Kidney (tissue), 14 donors: ENCODE results near the gene APOO. TPM values are rescaled to one million over a fixed set of nuclear protein-coding genes. Genes with fewer than 3 reads are reported as not detected.

Experiments
- DNase-seq, 5 donors: peaks; one replicate each; pipeline ENCODE4 v3.0.0-alpha.2; 2013 to 2020
- FAIRE-seq: peaks from 2 replicates; lab custom pipeline; 2012; peaks lifted over from hg19 to GRCh38; lab: Jason Lieb, UNC
- H3K27ac ChIP-seq, 2 donors: one replicate each; pipeline ENCODE4 v1.7.0; 2013; ENCODE audit warnings: low read depth in 2 of 2, low read length in 2 of 2, inconsistent platforms in 1 of 2
- H3K27me3 ChIP-seq: one replicate; pipeline ENCODE4 v1.7.1; 2013; ENCODE audit warnings: low read length, inconsistent platforms; ENCODE audit not compliant: control insufficient read depth, insufficient read depth
- H3K36me3 ChIP-seq, 3 donors: one replicate each; pipeline versions ENCODE4 v1.7.0 to v1.7.1; 2013; ENCODE audit warnings: low read length in 3 of 3, control low read depth in 1 of 3, inconsistent platforms in 1 of 3; ENCODE audit not compliant: insufficient read depth in 3 of 3, control insufficient read depth in 2 of 3
- H3K4me1 ChIP-seq, 3 donors: one replicate each; pipeline versions ENCODE4 v1.7.0 to v1.7.1; 2013; ENCODE audit warnings: low read length in 3 of 3, inconsistent platforms in 1 of 3, low read depth in 1 of 3; ENCODE audit not compliant: control insufficient read depth in 2 of 3, insufficient read depth in 2 of 3
- H3K4me3 ChIP-seq, 3 donors: one replicate each; pipeline versions ENCODE4 v1.7.0 to v1.8.1; 2013; ENCODE audit warnings: low read length in 3 of 3, control low read depth in 1 of 3, inconsistent platforms in 1 of 3
- H3K9ac ChIP-seq, 3 donors: one replicate each; pipeline versions ENCODE4 v1.7.0 to v1.7.1; 2013; ENCODE audit warnings: low read length in 3 of 3, control low read depth in 1 of 3, inconsistent platforms in 1 of 3
- H3K9me3 ChIP-seq, 3 donors: one replicate each; pipeline versions ENCODE4 v1.7.0 to v1.7.1; 2013; ENCODE audit warnings: low read length in 3 of 3, control low read depth in 1 of 3, inconsistent platforms in 1 of 3; ENCODE audit not compliant: control insufficient read depth in 2 of 3, insufficient read depth in 1 of 3
- CTCF ChIP-seq: IDR thresholded peaks from 3 replicates; pipeline ENCODE4 v1.5.1; 2012; ENCODE audit warnings: mild to moderate bottlenecking, moderate library complexity, borderline replicate concordance; ENCODE audit not compliant: insufficient read depth; ENCODE audit errors: extremely low read depth
- intact Hi-C: fragments of 100-400 bp; cut with DNase I; formaldehyde crosslinking; loops from one replicate; pipeline ENCODE4 v1.11.1; 2022
- polyA plus RNA-seq: library from polyadenylated mRNA; stranded (reverse); fragments of 350-450 nt; fragmentation: Illumina TruSeq; extraction: RNeasy Lipid Tissue Mini Kit (QIAGEN cat#74804); gene quantifications from one replicate; pipeline ENCODE4 v1.2.3, GENCODE V29; 2014; ENCODE audit warnings: low read depth, low replicate concordance; ENCODE audit not compliant: insufficient read depth
- total RNA-seq: library from RNA; stranded (reverse); fragmentation: NEBNext Ultra II Directional; extraction: Animal tissue kit (Norgen Biotek cat#: 25700); gene quantifications from one replicate; pipeline ENCODE4 v1.2.1, GENCODE V29; 2021
- donor health status: control.
- donor health status: control.
- donor health status: control.
- donor health status: control.
- donor health status: control.
- donor health status: DM: yes; HTN: yes; CAD: no.
- donor health status: Normal renal cell carcinoma (clear cell type).

APOO gene
- total and polyA plus RNA-seq, 2 donors from 2014 or later = 30.4 to 110 TPM

GRCh38 chrX:23854122-23854521 is 53.6 kb downstream of the APOO start:
- DNase-seq (no peak), FAIRE-seq (no peak)
- intact Hi-C loops = no loop called here
- H3K9ac ChIP-seq = no peak overlapping the region
- H3K4me1 ChIP-seq = no peaks in the 10 kb centered on the region
- H3K36me3 ChIP-seq = no peaks in the 10 kb centered on the region
- H3K4me3 ChIP-seq = no peak overlapping the region
- H3K9me3 ChIP-seq = no peaks in the 10 kb centered on the region
- H3K27me3 ChIP-seq = peaks cover 2% of the 10 kb centered on the region
- TF ChIP-seq CTCF = no peak
- no peak overlapping the region for H3K27ac ChIP-seq

GRCh38 chrX:23851544-23851943 is 56.2 kb downstream of the APOO start:
- Histone ChIP-seq H3K27me3 (peaks cover 2% of the 10 kb centered on the region), H3K36me3 (no peaks in the 10 kb centered on the region), H3K27ac (no peak overlapping the region), H3K9ac (no peak overlapping the region), H3K4me3 (no peak overlapping the region), H3K9me3 (no peaks in the 10 kb centered on the region), H3K4me1 (no peaks in the 10 kb centered on the region)
- DNase-seq (no peak), FAIRE-seq (no peak)
- no peak for TF ChIP-seq CTCF
- intact Hi-C loops = no loop called here

DNA sequence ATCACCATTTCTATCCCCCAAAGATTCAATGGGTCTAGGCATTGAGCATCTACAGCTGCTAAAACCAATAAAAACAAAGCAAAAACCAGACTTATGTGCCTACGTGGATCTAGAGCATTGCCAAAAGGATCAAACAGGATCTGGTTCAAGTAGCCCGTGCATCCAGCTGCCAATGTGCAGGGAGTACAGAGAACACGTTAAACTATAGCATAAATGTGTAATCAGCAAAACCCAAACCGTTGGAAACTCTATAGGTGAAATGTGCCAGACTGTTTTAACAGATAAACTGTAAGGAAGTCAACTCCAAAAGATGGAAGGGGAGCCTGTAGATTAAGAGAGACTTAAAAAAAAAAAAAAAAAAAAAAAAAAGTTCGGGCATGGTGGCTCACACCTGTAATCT is 58.5 kb downstream of the APOO start:
- Histone ChIP-seq H3K36me3 (no peaks in the 10 kb centered on the region), H3K9ac (no peak overlapping the region), H3K27ac (no peak overlapping the region), H3K9me3 (no peaks in the 10 kb centered on the region), H3K4me3 (no peak overlapping the region), H3K4me1 (peaks cover 0 to 7% (median 0%) of the 10 kb centered on the region in 3 donors), H3K27me3 (no peaks in the 10 kb centered on the region)
- intact Hi-C loops = no loop called here
- no peak for DNase-seq
- no peak for FAIRE-seq
- TF ChIP-seq CTCF = no peak

DNA sequence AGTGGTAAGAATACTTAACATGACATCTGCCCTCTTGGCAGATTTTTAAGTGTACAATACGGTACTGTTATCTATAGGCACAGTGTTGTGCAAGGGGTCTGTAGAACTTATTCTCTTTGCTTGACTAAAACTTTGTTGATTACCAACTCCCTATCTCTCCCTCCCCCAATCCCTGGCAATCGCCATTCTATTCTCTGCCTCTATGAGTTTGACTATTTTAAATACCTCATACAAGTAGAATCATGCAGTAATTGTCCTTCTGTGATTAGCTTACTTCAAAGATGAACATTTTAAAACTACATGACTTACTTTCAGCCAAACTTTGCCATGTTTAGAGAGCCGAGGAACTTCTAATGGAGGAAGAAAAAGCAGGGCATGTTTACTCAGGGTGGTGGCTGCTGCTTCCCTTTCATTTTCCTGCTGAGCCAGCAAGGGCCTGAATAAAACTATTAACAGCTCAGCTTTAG is 62.4 kb downstream of the APOO start:
- no peak overlapping the region for H3K9ac ChIP-seq
- no peak for DNase-seq
- no peak for TF ChIP-seq CTCF
- H3K36me3 ChIP-seq = no peaks in the 10 kb centered on the region
- no peaks in the 10 kb centered on the region for H3K27me3 ChIP-seq
- H3K9me3 ChIP-seq = no peaks in the 10 kb centered on the region
- no peak overlapping the region for H3K4me3 ChIP-seq
- intact Hi-C loops = no loop called here
- H3K27ac ChIP-seq = peak overlapping the region in 1 of 2 donors; percentile 32
- H3K4me1 ChIP-seq = peaks cover 0 to 7% (median 0%) of the 10 kb centered on the region in 3 donors
- FAIRE-seq = no peak
